BJ (cell line): Measurements from ENCODE around the gene NEK2. TPM values are rescaled to one million over a fixed set of nuclear protein-coding genes. Genes with fewer than 3 reads are reported as not detected.
"Not testable (repeated sequence)": the region's sequence is repeated elsewhere in the genome, so short reads cannot be mapped to it uniquely, and the experiment has no call there.

ENCODE experiments used
- CTCF ChIA-PET: fragments of 350-600 bp; formaldehyde crosslinking; extraction: SDS; loops from one replicate; lab custom pipeline; 2021; ENCODE audit warnings: antibody characterized with exemption, inconsistent platforms; lab: Yijun Ruan, JAX
- POLR2A ChIA-PET: fragments of 300-600 bp; sonication (Branson Sonifier 250); formaldehyde crosslinking; extraction: SDS; loops from one replicate; lab custom pipeline; 2021; ENCODE audit warnings: antibody characterized with exemption; lab: Charles Lee
- DNase-seq: peaks from one replicate; pipeline ENCODE4 v3.0.0-alpha.2; 2011; ENCODE audit warnings: low read depth
- H3K27me3 ChIP-seq: 2 replicates; pipeline ENCODE4 v1.6.0; 2011; ENCODE audit warnings: low read length; ENCODE audit not compliant: control insufficient read depth, insufficient read depth
- H3K36me3 ChIP-seq: 2 replicates; pipeline ENCODE4 v1.5.1; 2011; ENCODE audit warnings: low read length; ENCODE audit not compliant: control insufficient read depth, insufficient read depth
- H3K4me3 ChIP-seq: 2 replicates; pipeline ENCODE4 v1.5.1; 2011; ENCODE audit warnings: low read depth, mild to moderate bottlenecking, control low read depth, low read length
- polyA plus RNA-seq: library from polyadenylated mRNA; depleted of rRNA; stranded (reverse); fragments of >200 nt; gene quantifications from 2 replicates; pipeline ENCODE4 v1.2.3, GENCODE V29; 2011
- TF ChIP-seq, protein P1 (sequence below): IDR thresholded peaks from 2 replicates; pipeline ENCODE4 v1.5.1; 2011; ENCODE audit warnings: low read depth, mild to moderate bottlenecking, control low read depth, inconsistent platforms, low read length, moderate library complexity; ENCODE audit not compliant: insufficient read depth

The NEK2 gene
- polyA plus RNA-seq, 1 experiment: 8.8 TPM

DNA sequence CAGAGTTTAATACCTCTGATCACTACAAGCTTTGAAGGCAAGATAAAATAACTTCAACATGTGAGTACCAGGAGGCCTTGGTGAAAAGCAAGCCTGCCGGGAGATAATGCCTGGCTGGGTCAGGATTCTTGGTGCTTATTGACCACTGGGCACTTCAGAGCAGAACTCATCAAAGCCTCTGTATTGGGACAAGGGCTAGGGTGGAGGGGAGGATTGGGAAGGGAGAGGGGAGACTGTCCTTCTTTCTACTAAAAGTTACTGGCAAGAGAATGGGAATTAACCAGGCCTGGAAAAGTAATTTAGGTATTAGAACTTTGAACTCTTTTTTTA lies 35.2 kb downstream of the NEK2 start:
- Histone ChIP-seq H3K27me3 (no peaks in the 10 kb centered on the region), H3K4me3 (no peak overlapping the region), H3K36me3 (no peaks in the 10 kb centered on the region)
- ChIA-PET POLR2A (no interaction called here), CTCF (interaction anchor here (0.6 to 4.6 kb wide), 8 partner anchors 9 to 319 kb away, joined by 3 to 27 read pairs (median 6); partner anchors contain the start of gene SLC30A1)
- TF ChIP-seq, protein P1, sequence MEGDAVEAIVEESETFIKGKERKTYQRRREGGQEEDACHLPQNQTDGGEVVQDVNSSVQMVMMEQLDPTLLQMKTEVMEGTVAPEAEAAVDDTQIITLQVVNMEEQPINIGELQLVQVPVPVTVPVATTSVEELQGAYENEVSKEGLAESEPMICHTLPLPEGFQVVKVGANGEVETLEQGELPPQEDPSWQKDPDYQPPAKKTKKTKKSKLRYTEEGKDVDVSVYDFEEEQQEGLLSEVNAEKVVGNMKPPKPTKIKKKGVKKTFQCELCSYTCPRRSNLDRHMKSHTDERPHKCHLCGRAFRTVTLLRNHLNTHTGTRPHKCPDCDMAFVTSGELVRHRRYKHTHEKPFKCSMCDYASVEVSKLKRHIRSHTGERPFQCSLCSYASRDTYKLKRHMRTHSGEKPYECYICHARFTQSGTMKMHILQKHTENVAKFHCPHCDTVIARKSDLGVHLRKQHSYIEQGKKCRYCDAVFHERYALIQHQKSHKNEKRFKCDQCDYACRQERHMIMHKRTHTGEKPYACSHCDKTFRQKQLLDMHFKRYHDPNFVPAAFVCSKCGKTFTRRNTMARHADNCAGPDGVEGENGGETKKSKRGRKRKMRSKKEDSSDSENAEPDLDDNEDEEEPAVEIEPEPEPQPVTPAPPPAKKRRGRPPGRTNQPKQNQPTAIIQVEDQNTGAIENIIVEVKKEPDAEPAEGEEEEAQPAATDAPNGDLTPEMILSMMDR: no peak
- DNase-seq: no peak

DNA sequence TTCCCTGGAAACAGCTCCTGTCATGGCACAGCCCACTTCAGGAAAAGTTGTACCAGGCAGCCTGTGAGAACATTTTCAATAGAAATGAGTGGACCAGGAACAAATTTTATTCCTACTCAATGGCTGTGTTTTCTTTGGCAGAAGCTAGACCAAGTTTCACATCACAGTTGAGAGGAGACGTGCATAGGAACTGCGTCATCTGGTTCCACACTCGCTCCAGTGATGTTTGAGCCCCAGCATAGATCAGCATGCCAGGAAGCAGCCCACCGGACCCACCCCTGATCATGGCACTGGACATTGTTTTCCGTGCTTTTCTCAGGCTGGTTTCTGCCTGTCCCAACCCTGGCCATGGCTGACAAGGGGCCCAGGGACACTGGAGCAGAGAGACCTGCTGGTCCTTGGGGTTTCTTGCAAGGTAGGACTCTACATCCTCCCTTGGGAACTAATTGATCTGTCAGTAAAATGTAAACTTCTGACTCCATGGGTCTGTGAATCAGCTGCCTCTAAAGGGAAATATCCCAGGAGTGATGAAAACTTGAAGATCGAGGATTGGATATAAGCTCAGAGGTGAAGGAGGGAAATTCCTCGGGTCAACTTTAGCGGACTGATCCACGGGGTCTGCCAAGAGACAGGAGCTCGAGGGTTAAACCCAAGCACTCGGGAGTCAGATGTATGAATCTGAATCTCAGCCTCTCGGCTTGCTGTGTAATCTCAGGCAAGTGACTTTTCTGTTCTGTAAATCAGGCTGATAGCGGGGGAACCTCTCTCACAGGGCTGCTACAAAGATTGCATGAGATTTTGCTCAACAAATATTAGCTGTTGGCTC lies 35.7 kb downstream of the NEK2 start:
- DNase-seq: peak; percentile 69
- H3K27me3 ChIP-seq: no peaks in the 10 kb centered on the region
- CTCF ChIA-PET: interaction anchor here (0.6 to 4.6 kb wide), 9 partner anchors 9 to 318 kb away, joined by 3 to 27 read pairs (median 4); partner anchors contain the start of gene SLC30A1
- POLR2A ChIA-PET: interaction anchor here (0.6 kb wide), 1 partner anchor 28 kb away, joined by 5 read pairs; no protein-coding TSS in a partner anchor
- no peak overlapping the region for H3K4me3 ChIP-seq
- TF ChIP-seq, protein P1: no peak
- no peaks in the 10 kb centered on the region for H3K36me3 ChIP-seq

DNA sequence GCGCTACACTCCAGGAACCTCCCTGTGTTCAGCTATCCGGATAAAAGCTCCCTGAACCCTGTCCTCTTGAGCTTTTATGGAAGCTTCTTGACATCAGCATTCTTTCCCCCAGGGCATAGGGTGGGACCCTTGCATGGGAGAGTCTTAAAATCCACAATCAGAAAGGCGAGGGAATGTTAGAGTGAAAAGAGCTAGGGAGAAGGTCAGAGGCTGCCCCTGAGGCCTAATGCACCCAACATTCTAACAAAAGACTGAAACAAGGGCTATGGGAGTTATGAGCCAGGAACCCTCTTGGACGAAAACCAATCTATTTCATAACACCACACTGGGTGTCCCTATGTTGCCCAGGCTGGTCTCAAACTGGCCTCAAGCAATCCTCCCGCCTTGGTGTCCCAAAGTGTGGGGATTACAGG lies 36.7 kb downstream of the NEK2 start:
- ChIA-PET POLR2A (no interaction called here), CTCF (interaction anchor here (1.3 to 4.6 kb wide), 3 partner anchors 10 to 15 kb away, joined by 4 to 27 read pairs (median 16); no protein-coding TSS in a partner anchor)
- TF ChIP-seq, protein P1: no peak
- Histone ChIP-seq H3K4me3 (no peak overlapping the region), H3K27me3 (no peaks in the 10 kb centered on the region), H3K36me3 (no peaks in the 10 kb centered on the region)
- no peak for DNase-seq

DNA sequence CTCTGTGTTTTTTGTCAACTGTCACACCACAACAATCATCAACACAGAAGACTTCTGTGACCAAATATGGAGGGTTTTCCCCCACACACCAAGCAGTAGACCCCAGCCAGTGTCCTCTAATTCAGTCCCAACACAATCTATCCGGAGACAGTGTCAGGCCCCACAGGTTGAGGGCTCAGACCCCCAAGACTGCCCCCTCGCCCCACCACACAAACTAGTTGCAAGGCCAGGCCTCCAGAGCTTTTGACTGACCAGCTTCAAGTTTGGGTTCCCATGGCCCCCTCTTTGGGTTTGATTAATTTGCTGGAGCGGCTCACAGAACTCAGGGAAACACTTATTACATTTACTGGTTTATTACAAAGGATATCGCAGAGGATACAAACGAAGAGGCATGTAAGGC lies 37.2 kb downstream of the NEK2 start:
- no peaks in the 10 kb centered on the region for H3K27me3 ChIP-seq
- ChIA-PET POLR2A (no interaction called here), CTCF (interaction anchor here (0.6 to 4.6 kb wide), 4 partner anchors 11 to 981 kb away, joined by 3 to 27 read pairs (median 10); no protein-coding TSS in a partner anchor)
- H3K4me3 ChIP-seq: no peak overlapping the region
- DNase-seq: no peak
- no peaks in the 10 kb centered on the region for H3K36me3 ChIP-seq
- TF ChIP-seq, protein P1: no peak

DNA sequence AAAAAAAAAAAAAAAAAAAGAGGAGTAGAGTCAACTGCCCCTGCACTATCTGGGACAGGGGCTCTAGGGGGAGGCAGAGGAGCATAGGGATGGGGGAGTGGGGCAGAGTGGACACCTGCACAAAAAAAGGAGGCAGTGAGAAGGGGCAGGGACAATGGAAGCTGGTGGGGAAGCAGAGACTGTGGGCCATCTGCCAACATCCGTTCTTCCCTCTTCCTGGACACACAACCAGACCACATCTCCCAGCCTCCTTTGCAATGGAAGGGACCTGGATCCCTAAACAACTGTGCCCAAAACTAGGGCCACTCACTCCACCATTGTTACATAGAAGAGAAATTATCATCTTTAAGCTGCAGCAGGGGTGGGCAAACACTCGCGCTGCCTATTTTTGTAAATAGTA lies 38.4 kb downstream of the NEK2 start:
- TF ChIP-seq, protein P1: no peak
- ChIA-PET POLR2A (no interaction called here), CTCF (no interaction called here)
- Histone ChIP-seq H3K36me3 (no peaks in the 10 kb centered on the region), H3K4me3 (no peak overlapping the region), H3K27me3 (no peaks in the 10 kb centered on the region)
- no peak for DNase-seq

DNA sequence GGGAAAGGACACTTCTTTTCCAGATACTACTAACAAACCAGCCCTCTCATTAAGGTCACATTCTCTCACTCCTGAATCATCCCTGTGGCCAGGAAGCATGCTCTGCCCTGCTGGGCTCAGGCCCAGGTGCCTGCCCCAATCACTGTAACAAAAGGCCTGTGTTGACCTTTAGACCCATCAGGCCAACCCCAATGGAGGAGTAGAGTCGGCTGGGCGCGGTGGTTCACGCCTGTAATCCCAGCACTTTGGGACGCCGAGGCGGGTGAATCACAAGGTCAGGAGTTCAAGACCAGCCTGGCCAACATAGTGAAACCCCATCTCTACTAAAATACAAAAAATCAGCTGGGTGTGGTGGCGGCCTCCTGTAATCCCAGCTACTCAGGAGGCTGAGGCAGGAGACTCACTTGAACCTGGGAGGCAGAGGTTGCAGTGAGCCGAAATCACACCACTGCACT lies 38.8 kb downstream of the NEK2 start:
- H3K27me3 ChIP-seq, H3K4me3 ChIP-seq, DNase-seq, H3K36me3 ChIP-seq, POLR2A ChIA-PET: not testable (repeated sequence)
- CTCF ChIA-PET: interaction anchor here (0.7 kb wide), 1 partner anchor 21 kb away, joined by 3 read pairs; no protein-coding TSS in a partner anchor
